Anterior cingulate cortex (tissue), 58 donors: ENCODE data around the gene NIT2.
"Not testable (repeated sequence)": the region's sequence is repeated elsewhere in the genome, so short reads cannot be mapped to it uniquely, and the experiment has no call there.

Experiments
- DNase-seq, 58 donors: peaks; one replicate each; lab custom pipeline; 2025; lab: John Stamatoyannopoulos, UW

Gene NIT2

GRCh38 chr3:100336229-100336628, 1.7 kb downstream of the NIT2 start:
- not testable (repeated sequence) for DNase-seq

- no peak for DNase-seq
These were observed 4.4 kb downstream of the NIT2 start for GRCh38 chr3:100338911-100339310.

- no peak for DNase-seq
These were observed 5.2 kb downstream of the NIT2 start for GRCh38 chr3:100339786-100340185.

- no peak for DNase-seq
These were observed 6.0 kb downstream of the NIT2 start for GRCh38 chr3:100340527-100340926.

GRCh38 chr3:100348727-100349126, 14.2 kb downstream of the NIT2 start:
- no peak for DNase-seq

GRCh38 chr3:100351770-100352169, 17.2 kb downstream of the NIT2 start:
- not testable (repeated sequence) for DNase-seq

GRCh38 chr3:100352296-100353231, 18.0 kb downstream of the NIT2 start:
- no peak for DNase-seq

GRCh38 chr3:100354850-100355249, 20.3 kb downstream of the NIT2 start:
- no peak for DNase-seq

GRCh38 chr3:100358413-100358812, 23.9 kb downstream of the NIT2 start:
- DNase-seq = no peak

GRCh38 chr3:100359035-100359434, 24.5 kb downstream of the NIT2 start:
- no peak for DNase-seq

GRCh38 chr3:100360757-100361496, 26.4 kb downstream of the NIT2 start:
- DNase-seq = no peak

- DNase-seq = no peak
These were observed 27.3 kb downstream of the NIT2 start for GRCh38 chr3:100361897-100362296.

- DNase-seq = no peak
These were observed 29.9 kb downstream of the NIT2 start for GRCh38 chr3:100364421-100364820.

- DNase-seq = no peak
These were observed 31.9 kb downstream of the NIT2 start for GRCh38 chr3:100366424-100366823.

- no peak for DNase-seq
These were observed 33.9 kb downstream of the NIT2 start for GRCh38 chr3:100368441-100368840.

- no peak for DNase-seq
These were observed 36.2 kb downstream of the NIT2 start for GRCh38 chr3:100370756-100371155.

GRCh38 chr3:100374521-100374920, 40.0 kb downstream of the NIT2 start:
- no peak for DNase-seq

GRCh38 chr3:100376301-100376700, 41.7 kb downstream of the NIT2 start:
- no peak for DNase-seq

- no peak for DNase-seq
These were observed 50.4 kb downstream of the NIT2 start for GRCh38 chr3:100384733-100385525.

- no peak for DNase-seq
These were observed 52.0 kb downstream of the NIT2 start for GRCh38 chr3:100386437-100387074.
